Astrocyte (in vitro differentiated cells and primary cell): ENCODE results near the gene PUS7. TPM values are rescaled to one million over a fixed set of nuclear protein-coding genes. Genes with fewer than 3 reads are reported as not detected.
"Not testable (repeated sequence)": the region's sequence is repeated elsewhere in the genome, so short reads cannot be mapped to it uniquely, and the experiment has no call there.

Experiments used
- DNase-seq: peaks from one replicate; pipeline ENCODE4 v3.0.0-alpha.2; 2010; ENCODE audit warnings: low read depth
- FAIRE-seq: peaks from 2 replicates; lab custom pipeline; 2011; peaks lifted over from hg19 to GRCh38; lab: Jason Lieb, UNC
- H2AFZ ChIP-seq: 2 replicates; pipeline ENCODE4 v1.6.0; 2012; ENCODE audit warnings: low read depth, low read length, inconsistent platforms
- H3K27ac ChIP-seq: 2 replicates; pipeline ENCODE4 v1.5.1; 2011; ENCODE audit warnings: low read depth, low read length, inconsistent platforms
- H3K27me3 ChIP-seq: 2 replicates; pipeline ENCODE4 v1.6.0; 2011; ENCODE audit warnings: low read length, inconsistent platforms; ENCODE audit not compliant: insufficient read depth
- H3K36me3 ChIP-seq: 2 replicates; pipeline ENCODE4 v1.5.1; 2011; ENCODE audit warnings: low read length, inconsistent platforms; ENCODE audit not compliant: insufficient read depth
- H3K4me1 ChIP-seq: 2 replicates; pipeline ENCODE4 v1.5.1; 2011; ENCODE audit warnings: low read length, inconsistent platforms; ENCODE audit not compliant: insufficient read depth
- H3K4me2 ChIP-seq: 2 replicates; pipeline ENCODE4 v1.6.0; 2012; ENCODE audit warnings: low read length, inconsistent platforms
- H3K4me3 ChIP-seq: 2 replicates; pipeline ENCODE4 v1.5.1; 2011; ENCODE audit warnings: low read depth, mild to moderate bottlenecking, low read length, inconsistent platforms; ENCODE audit not compliant: insufficient read depth
- H3K79me2 ChIP-seq: 2 replicates; pipeline ENCODE4 v1.6.0; 2012; ENCODE audit warnings: mild to moderate bottlenecking, low read length, inconsistent platforms; ENCODE audit not compliant: insufficient read depth
- H3K9ac ChIP-seq: 2 replicates; pipeline ENCODE4 v1.6.0; 2012; ENCODE audit warnings: mild to moderate bottlenecking, low read length, inconsistent platforms
- H3K9me3 ChIP-seq: 2 replicates; pipeline ENCODE4 v1.5.1; 2012; ENCODE audit warnings: low read depth, mild to moderate bottlenecking, low read length, inconsistent platforms; ENCODE audit not compliant: insufficient read depth
- H4K20me1 ChIP-seq: 2 replicates; pipeline ENCODE4 v1.6.0; 2012; ENCODE audit warnings: low read length, inconsistent platforms; ENCODE audit not compliant: insufficient read depth
- H3K27ac Mint-ChIP-seq: one replicate; pipeline ENCODE4 v1.8.0; 2021; ENCODE audit warnings: mild to moderate bottlenecking, mixed read lengths; ENCODE audit not compliant: unreplicated experiment
- H3K27me3 Mint-ChIP-seq: one replicate; pipeline ENCODE4 v1.8.0; 2021; ENCODE audit warnings: low read depth, mixed read lengths; ENCODE audit not compliant: unreplicated experiment
- H3K36me3 Mint-ChIP-seq: one replicate; pipeline ENCODE4 v1.8.0; 2021; ENCODE audit warnings: low read depth, mixed read lengths; ENCODE audit not compliant: unreplicated experiment
- H3K4me1 Mint-ChIP-seq: one replicate; pipeline ENCODE4 v1.8.0; 2021; ENCODE audit warnings: low read depth, mixed read lengths; ENCODE audit not compliant: unreplicated experiment
- H3K4me3 Mint-ChIP-seq: one replicate; pipeline ENCODE4 v1.8.0; 2021; ENCODE audit warnings: mild to moderate bottlenecking, moderate library complexity, mixed read lengths; ENCODE audit not compliant: unreplicated experiment
- H3K9me3 Mint-ChIP-seq: one replicate; pipeline ENCODE4 v1.8.0; 2021; ENCODE audit warnings: mild to moderate bottlenecking, mixed read lengths; ENCODE audit not compliant: unreplicated experiment
- EZH2 ChIP-seq: IDR thresholded peaks from 2 replicates; pipeline ENCODE4 v1.6.1; 2012; ENCODE audit warnings: mild to moderate bottlenecking, low read length, inconsistent platforms; ENCODE audit not compliant: insufficient read depth
- total RNA-seq: library from RNA; stranded (reverse); gene quantifications from 2 replicates; pipeline ENCODE4 v1.2.1, GENCODE V29; 2021
- TF ChIP-seq, protein P1 (sequence below): IDR thresholded peaks from 2 replicates; pipeline ENCODE4 v1.5.1; 2011; ENCODE audit warnings: low read depth, mild to moderate bottlenecking, inconsistent platforms, low read length, moderate library complexity; ENCODE audit not compliant: insufficient read depth

PUS7 gene
- total RNA-seq, 1 donor from 2014 or later = 29.5 TPM

DNA sequence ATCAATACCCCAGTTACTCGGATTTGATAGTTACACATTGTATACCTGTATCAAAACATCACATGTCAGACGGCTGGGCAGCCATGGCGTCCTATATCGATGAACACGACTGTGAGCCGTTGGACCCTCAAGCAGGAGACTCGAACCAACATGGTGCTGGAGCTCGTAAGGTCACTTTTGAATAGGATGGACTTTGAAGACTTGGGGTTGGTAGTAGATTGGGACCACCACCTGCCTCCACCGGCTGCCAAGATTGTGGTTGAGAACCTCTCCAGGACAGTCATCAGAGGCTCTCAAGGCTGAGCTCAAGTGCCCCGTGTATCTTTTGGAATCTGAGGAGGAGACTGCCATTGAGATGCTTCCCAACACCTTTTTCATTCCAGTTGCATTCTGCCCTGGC lies 8.1 kb upstream of the PUS7 start:
- no peak overlapping the region for H3K27ac Mint-ChIP-seq
- H3K4me1 ChIP-seq = peaks cover 13% of the 10 kb centered on the region
- H3K4me3 ChIP-seq = no peak overlapping the region
- no peaks in the 10 kb centered on the region for H3K36me3 Mint-ChIP-seq
- no peaks in the 10 kb centered on the region for H3K9me3 ChIP-seq
- peaks cover 6% of the 10 kb centered on the region for H3K36me3 ChIP-seq
- peaks cover 28% of the 10 kb centered on the region for H3K79me2 ChIP-seq
- no peaks in the 10 kb centered on the region for H3K27me3 Mint-ChIP-seq
- H4K20me1 ChIP-seq = peaks cover 10% of the 10 kb centered on the region
- H3K9ac ChIP-seq = no peak overlapping the region
- H3K9me3 Mint-ChIP-seq = no peaks in the 10 kb centered on the region
- H3K27ac ChIP-seq = no peak overlapping the region
- no peak for TF ChIP-seq EZH2
- TF ChIP-seq, protein P1, sequence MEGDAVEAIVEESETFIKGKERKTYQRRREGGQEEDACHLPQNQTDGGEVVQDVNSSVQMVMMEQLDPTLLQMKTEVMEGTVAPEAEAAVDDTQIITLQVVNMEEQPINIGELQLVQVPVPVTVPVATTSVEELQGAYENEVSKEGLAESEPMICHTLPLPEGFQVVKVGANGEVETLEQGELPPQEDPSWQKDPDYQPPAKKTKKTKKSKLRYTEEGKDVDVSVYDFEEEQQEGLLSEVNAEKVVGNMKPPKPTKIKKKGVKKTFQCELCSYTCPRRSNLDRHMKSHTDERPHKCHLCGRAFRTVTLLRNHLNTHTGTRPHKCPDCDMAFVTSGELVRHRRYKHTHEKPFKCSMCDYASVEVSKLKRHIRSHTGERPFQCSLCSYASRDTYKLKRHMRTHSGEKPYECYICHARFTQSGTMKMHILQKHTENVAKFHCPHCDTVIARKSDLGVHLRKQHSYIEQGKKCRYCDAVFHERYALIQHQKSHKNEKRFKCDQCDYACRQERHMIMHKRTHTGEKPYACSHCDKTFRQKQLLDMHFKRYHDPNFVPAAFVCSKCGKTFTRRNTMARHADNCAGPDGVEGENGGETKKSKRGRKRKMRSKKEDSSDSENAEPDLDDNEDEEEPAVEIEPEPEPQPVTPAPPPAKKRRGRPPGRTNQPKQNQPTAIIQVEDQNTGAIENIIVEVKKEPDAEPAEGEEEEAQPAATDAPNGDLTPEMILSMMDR = no peak
- FAIRE-seq (no peak), DNase-seq (no peak)
- no peak overlapping the region for H2AFZ ChIP-seq
- H3K4me2 ChIP-seq = no peak overlapping the region
- no peak overlapping the region for H3K4me3 Mint-ChIP-seq
- peaks cover 15% of the 10 kb centered on the region for H3K4me1 Mint-ChIP-seq
- H3K27me3 ChIP-seq = no peaks in the 10 kb centered on the region

DNA sequence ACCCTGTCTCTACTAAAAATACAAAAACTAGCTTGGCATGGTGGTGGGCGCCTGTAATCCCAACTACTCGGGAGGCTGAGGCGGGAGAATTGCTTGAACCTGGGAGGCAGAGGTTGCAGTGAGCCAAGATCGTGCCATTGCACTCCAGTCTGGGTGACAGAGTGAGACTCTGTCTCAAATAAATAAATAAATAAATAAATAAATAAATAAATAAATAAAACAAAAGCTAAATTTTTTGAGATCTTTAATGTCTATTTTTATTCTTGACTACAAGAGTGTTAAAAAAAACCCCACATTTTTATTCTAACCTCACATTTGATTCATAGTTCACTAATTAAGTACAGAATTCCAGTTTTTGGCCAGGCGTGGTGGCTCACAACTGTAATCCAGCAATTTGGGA lies 5.7 kb upstream of the PUS7 start:
- not testable (repeated sequence) for H3K27ac ChIP-seq, H2AFZ ChIP-seq, H3K27ac Mint-ChIP-seq, H3K4me1 Mint-ChIP-seq, H3K4me3 Mint-ChIP-seq, H3K9ac ChIP-seq, H4K20me1 ChIP-seq, H3K79me2 ChIP-seq, H3K4me3 ChIP-seq, H3K36me3 Mint-ChIP-seq, H3K36me3 ChIP-seq, H3K9me3 ChIP-seq, H3K4me1 ChIP-seq, DNase-seq, H3K4me2 ChIP-seq, H3K9me3 Mint-ChIP-seq, FAIRE-seq, H3K27me3 ChIP-seq, H3K27me3 Mint-ChIP-seq

DNA sequence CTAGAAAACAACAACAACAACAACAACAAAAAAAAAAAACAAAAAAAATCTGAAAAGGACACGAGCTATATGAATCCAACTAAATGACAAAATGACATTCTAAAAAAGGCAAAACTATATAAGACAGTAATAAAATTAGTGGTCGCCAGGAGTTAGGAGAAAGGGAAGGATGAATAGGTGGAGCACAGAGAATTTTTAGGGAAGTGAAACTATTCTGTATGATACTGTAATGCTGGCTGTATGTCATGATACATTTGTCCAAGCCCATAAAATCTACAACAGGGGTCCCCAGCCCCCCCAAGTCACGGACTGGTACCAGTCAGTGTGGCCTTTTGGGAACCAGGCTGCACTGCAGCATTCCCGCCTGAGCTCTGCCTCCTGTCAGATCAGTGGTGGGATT lies 2.8 kb upstream of the PUS7 start:
- TF ChIP-seq EZH2 = no peak
- peak overlapping the region; percentile 16 for H3K4me3 Mint-ChIP-seq

DNA sequence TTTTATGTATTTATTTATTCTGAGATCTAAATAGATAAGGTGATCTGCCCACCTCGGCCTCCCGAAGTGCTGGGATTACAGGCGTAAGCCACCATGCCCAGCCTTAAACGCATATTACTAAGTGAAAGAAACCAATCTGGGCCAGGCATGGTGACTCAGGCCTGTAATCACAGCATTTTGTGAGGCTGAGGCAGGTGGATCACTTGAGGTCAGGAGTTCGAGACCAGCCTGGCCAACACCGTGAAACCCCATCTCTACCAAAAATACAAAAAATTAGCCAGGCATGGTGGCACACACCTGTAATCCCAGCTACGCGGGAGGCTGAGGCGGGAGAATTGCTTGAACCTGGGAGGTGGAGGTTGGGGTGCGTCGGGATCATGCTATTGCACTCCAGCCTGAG lies 2.4 kb upstream of the PUS7 start:
- not testable (repeated sequence) for H3K36me3 ChIP-seq, H3K9me3 ChIP-seq, H3K4me1 Mint-ChIP-seq, H3K27me3 ChIP-seq, H3K36me3 Mint-ChIP-seq, H3K4me3 ChIP-seq, H3K27ac Mint-ChIP-seq, DNase-seq, H3K4me1 ChIP-seq, H3K9ac ChIP-seq, H3K4me3 Mint-ChIP-seq, H3K9me3 Mint-ChIP-seq, FAIRE-seq, H3K27me3 Mint-ChIP-seq, H2AFZ ChIP-seq, H3K4me2 ChIP-seq, H3K27ac ChIP-seq
- peaks cover 11% of the 10 kb centered on the region for H4K20me1 ChIP-seq
- peaks cover 16% of the 10 kb centered on the region for H3K79me2 ChIP-seq

More for the DNA sequence above, 2.8 kb upstream of the PUS7 start:
- Histone ChIP-seq H3K4me3 (no peak overlapping the region), H3K9ac (no peak overlapping the region), H3K36me3 (no peaks in the 10 kb centered on the region), H2AFZ (no peak overlapping the region), H3K79me2 (peaks cover 12% of the 10 kb centered on the region), H3K4me1 (peaks cover 10% of the 10 kb centered on the region), H3K9me3 (no peaks in the 10 kb centered on the region), H3K27ac (no peak overlapping the region), H3K27me3 (no peaks in the 10 kb centered on the region), H3K4me2 (no peak overlapping the region), H4K20me1 (peaks cover 6% of the 10 kb centered on the region)
- FAIRE-seq (no peak), DNase-seq (no peak)
- no peaks in the 10 kb centered on the region for H3K27me3 Mint-ChIP-seq
- no peak overlapping the region for H3K27ac Mint-ChIP-seq
- H3K9me3 Mint-ChIP-seq = no peaks in the 10 kb centered on the region
- H3K36me3 Mint-ChIP-seq = peaks cover under 1% of the 10 kb centered on the region
- H3K4me1 Mint-ChIP-seq = no peaks in the 10 kb centered on the region
